HG03571 (cell line): ENCODE measurements around the gene GBE1.
"Not testable (repeated sequence)": the region's sequence is repeated elsewhere in the genome, so short reads cannot be mapped to it uniquely, and the experiment has no call there.

Experiments used
- ATAC-seq: cut with Tn5 transposase; IDR thresholded peaks from one replicate; pipeline ENCODE4 v1.9.1; 2021; ENCODE audit not compliant: unreplicated experiment

The GBE1 gene

DNA sequence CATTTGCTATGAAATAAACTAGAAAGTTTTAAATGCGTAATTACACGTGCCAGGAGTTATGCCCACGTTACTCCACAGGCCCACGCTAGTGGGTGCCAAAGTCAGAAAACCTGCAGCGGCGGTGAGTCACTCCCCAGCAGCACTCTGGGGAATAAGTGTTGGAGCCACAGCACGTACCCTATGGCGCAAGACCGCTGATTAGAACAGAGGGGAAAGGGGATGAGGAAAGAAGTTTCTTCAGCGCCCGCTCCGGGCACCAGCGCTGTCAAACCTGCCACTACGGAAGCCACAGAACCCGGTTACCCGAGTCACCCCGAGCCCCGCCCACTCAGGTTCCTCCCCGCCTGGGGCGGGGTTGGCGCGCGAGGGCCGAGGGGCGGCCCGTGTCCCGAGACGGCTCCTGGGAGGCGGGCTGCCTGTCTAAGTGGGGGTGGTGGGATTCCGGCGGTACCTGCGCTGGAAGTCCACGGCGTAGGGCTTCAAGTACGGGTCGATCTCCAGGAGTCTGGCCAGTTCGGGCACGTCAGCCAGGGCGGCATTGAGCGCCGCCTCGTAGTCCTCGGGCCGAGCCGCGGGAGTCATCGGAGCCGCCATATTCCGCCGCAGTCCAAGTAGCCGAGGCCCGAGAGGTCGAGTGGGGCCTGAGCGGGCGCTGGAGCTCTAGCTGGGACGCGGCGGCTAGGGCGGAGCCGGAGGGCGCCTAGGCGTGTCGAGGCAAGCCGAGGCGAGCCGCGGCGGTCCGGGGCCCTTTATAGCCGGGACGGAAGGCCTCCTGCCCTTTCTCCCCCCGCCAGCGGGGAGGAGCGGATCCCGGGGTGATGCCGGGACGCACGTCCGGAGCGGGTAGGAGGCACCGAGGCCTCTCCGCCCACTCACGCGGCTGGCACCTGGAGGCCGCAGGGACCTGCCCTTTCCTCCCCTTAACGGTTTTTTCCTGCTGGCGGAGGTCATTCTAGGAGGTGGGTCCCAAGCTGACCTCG, at the start of gene GBE1:
GBE1 (minus strand) TSS at position 722 of the 980 bp plus-strand sequence; CDS start at position 594, 128 bp downstream.
- peak; percentile 91 for ATAC-seq

DNA sequence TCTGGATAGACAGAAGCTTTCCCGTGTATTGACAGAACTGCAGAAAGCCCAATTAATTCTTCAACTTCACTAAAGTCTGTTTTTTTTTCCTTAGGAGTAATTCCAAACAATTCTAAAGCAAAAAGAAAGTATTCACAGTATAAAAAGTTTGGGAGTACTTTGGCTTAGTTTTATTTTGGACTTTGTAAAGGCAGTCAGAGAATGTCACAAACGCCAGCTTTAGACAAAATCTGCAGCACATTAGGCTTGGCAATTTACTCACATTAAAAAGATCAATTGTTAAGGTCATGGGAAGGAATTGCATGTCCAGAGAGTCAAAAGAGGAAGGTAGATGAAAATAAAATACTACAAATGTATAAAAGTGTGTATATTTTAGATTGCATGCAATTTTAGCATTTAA, 47.5 kb upstream of the GBE1 start:
- ATAC-seq = no peak

DNA sequence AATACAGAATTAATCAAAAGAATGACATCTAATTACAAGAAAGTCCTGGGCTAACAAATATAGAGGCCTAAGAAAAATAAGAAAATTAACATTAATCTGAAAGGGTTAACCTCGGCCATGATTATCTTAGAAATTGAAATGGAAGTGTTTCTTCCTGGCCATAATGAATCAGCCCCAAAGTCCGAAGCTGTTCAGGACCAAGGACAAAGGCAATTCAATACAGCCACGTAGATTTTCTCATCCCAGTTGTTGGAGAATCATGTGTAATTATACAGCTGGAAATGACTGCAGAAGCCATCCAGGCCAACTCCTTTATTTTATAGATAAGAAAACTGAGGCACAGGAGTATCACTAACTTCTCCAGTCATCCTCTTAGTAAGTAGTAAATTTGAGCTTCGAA, 38.0 kb upstream of the GBE1 start:
- ATAC-seq = no peak

DNA sequence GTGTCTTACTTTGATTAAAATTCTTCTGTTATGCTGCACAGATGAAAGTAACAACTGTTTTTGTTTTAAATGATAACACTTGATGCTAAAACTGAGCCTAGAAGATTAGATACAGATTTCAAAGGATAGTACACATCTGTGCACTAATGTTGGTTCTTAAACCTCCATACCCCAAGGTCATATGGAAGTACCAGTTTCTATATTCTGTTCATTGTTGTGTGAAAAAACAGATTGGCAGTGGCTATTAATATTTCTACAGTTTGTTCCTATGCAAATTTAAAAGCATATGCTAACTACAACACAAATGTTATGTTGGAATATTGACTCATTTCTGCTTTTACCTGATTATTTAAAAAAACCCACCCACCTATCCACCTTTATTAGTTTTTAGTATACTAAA, 32.0 kb upstream of the GBE1 start:
- no peak for ATAC-seq

DNA sequence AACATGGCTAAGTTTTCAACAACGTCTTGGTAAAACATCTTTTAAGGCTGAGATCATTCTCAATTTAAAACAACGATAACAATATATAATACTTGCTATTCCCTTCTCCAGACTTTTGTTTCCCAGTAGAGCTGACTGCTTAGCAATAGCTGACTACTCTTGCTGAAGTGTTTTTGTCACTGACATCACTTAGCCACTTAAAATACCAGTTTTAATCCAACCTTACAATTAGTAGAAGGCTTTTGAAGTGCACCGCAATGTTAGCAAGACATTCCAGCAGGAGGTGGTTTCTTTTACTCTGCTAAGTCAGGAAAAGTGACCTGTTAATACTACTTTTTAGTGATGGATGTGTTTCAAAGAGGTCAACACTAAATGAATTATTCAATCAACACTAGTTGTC, 28.7 kb upstream of the GBE1 start:
- ATAC-seq = no peak

DNA sequence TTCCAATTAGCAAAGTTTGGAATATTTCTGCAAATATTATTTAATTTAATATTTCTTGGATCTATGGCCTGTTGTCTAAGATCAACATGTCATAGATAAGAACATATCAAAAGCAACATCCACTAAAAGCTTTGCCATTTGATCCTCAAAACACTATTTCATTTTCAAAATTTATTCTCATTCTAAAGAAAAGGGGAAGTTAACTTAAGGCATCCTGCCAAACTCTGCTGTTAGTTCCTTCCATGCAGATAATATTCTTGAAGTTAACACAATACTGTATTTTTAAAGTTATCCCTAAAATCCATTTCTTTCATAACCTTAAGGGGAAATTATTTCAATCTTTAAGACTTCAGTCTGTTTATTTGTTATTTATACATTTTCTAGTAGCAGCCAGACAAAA, 28.2 kb upstream of the GBE1 start:
- no peak for ATAC-seq

DNA sequence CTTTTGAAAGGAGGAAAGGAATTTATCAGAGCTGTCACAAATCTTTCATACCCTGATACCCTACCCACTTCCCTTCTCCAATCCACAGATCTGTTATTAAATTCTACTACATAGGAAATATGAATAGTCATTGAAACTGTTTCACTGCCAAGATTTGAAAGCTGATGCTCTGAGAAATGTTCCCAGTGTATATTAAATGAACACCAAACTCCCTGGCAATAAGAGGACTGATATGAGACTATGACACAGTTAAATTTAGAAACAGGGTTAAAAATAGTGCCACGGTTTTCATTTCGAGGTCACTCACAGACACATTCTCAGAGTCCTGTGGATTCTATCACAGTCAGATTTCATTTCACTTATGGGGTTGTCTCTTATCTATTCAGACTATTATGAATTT, 27.2 kb upstream of the GBE1 start:
- peak; percentile 79 for ATAC-seq

DNA sequence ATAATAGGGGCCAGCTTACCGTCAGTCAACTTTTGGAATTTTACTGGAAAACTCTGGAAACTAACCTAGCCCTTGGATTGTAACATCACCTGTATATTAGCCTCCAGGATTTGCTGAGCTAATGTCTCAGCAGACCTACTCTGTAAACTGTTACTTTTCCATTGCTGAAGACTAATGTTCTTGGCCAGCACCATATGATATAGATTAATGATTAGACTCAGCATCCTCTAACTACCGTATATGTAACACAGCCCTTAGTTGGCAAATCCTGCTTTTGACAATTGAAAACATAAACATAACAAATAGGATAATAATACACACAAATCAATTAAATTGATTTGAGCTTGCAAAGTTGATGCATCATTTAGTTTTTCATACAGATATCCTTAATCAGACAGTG, 26.6 kb upstream of the GBE1 start:
- ATAC-seq = peak; percentile 27

DNA sequence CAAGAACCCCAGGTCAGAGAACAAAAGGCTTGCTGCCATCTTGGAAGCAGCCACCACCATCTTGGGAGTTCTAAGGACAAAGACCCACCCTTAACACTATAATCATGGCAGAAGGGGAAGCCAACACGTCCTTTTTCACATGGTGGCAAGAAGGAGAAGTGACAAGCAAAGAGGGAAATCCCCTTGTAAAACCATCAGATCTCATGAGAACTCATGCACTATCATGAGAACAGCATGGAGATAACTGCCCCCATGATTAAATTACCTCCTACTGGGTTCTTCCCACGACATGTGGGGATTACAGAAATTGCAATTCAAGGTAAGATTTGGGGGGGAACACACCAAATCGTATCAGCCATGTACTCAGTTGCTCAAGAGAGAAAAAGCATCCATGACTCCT, 21.1 kb upstream of the GBE1 start:
- no peak for ATAC-seq

DNA sequence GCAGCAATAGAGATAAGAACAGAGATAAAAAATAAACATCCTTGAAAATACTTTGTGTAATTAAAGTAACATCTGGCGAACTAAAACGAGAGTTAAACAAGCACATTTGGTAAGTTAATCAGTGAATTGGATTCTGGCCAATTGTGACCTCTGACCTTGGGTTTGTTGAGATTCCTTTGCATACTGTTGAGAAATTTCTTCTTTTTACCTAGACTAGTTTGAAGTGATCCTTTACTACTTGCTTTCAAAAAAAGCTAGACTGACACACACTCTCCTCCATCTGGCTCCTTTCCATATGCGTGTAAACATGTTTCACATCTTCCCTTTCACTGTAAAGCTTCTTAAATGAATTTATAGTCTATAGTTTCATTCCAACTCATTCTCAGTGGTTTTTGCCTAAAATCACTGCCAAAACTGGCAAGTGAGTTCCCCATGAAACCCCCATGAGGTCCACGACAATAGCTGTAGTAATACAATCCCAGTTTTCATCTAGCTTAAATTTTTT, 17.3 kb upstream of the GBE1 start:
- ATAC-seq = no peak

DNA sequence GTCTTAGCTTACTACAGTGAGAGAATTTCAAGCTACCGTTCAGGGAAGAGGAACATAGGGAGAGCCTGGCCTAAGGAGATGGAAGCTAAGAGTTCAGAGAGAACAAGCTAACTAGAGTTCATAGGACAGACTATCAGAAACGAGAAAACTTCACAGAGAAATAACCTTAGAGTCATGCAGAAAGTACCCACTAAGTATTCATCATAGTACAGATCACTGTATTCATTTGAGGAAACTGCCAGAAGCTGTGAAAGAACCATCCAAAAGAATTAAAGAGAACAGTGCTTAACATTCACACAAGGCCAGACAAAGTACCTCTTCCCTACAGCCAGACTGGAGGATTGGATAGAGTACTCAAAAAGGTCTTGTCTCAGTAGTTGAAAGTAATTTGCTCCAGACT, 15.2 kb upstream of the GBE1 start:
- ATAC-seq = no peak

DNA sequence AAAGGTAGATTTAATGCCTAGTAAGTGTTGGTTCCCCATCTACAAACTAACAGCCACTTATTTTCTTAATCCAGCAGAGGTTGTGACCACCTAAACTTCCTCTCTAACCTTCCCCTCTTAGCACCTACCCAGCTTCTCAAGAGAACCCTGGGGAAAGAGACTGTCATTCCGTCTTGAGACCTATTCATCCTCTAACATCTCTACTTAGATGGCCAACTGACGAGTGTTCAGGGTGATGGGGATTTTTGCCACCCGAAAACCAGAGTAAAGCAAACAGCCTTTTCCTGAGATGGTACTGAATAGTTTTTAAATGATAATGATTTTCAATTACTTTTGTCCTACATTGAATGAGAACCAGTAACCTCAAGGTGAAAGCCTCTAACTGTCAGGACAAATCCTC, 9.3 kb upstream of the GBE1 start:
- ATAC-seq = no peak

DNA sequence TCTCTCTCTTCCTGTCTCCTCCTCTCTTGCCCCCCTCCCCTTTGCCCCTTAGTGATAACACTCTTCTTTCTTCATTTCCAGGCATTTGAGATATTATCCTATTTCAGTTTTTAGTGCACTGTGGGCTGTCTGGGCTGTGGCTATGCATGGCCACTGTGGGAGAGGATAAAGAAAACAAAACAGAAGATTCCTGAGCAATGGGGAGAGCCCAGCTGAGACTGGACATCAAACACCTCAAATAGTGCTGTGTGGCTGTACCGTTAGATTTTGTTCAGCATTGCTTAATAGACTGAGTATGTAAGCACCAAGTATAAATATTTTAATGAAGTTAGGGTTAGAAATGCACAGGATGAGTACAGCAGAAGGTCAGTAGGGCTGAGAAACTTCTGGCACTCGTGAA, 7.9 kb upstream of the GBE1 start:
- ATAC-seq = no peak

DNA sequence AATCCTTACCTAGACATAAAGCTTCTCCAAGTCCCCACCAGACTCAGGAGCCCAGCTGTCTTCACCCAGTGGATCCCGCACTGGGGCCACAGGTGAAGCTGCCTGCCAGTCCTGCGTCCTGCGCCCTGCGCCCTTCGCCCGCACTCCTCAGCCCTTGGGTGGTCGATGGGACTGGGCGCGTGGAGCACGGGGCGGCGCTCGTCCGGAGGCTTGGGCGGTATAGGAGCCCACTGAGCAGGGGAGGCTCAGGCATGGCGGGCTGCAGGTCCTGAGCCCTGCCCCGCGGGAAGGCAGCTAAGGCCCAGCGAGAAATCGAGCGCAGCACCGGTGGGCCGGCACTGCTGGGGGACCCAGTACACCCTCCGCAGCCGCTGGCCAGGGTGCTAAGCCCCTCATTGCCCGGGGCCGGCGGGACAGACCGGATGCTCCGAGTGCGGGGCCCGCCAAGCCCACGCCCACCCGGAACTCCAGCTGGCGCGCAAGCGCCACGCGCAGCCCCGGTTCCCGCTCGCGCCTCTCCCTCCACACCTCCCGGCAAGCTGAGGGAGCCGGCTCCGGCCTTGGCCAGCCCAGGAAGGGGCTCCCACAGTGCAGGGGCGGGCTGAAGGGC, 5.9 kb upstream of the GBE1 start:
- ATAC-seq = not testable (repeated sequence)

DNA sequence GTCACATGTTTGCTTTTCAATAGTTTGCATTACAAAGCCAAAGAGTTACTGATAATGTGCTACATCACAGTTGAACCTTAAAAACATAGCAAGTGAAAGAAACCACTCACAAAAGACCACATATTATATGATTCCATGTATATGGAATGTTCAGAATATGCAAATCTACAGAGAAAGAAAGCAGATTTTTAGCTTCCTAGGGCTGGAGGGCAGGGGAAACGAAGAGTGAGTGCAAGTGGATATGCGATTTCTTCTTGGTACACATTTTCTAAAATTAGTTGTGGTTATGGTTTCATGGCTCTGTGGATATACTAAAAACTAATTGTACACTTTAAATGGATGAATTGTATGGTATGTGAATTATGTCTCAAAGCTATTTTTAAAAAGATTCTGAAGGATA, 4.0 kb upstream of the GBE1 start:
- no peak for ATAC-seq

DNA sequence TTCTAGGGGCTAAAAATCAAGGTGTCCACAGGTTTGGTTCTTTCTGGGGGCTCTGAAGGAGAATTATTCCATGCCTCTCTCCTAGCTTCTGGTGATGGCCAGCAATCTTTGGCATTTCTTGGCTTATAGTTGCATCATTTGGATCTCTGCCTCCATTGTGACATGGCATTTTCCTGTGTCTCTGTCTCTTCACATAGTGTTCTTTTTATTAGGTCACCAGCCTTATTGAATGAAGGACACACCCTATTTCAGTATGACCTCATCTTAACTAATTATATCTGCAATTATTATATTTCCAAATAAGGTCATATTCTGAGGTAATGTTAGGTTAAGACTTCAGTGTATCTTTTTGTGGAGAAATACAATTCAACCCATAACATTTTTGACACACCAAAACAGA, 3.2 kb upstream of the GBE1 start:
- no peak for ATAC-seq

DNA sequence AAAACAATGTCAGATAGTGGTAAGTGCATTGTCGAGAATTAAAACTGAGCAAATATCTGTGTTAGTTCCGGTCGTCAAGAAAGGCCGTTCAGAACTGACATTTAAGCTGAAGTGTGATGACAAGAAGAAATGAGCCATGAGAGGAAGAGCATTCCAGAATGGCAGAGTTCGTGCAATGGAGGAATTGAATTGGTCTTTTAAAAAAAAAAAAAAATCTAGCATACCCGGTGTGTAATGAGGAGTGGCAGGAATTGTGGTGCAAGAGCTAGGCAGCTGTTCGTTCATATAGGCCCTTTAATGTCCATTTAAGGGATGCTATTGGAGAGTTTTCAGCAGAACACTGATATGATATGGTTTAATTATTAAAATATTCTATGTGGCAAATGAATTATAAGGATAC, 2.6 kb upstream of the GBE1 start:
- ATAC-seq = no peak

DNA sequence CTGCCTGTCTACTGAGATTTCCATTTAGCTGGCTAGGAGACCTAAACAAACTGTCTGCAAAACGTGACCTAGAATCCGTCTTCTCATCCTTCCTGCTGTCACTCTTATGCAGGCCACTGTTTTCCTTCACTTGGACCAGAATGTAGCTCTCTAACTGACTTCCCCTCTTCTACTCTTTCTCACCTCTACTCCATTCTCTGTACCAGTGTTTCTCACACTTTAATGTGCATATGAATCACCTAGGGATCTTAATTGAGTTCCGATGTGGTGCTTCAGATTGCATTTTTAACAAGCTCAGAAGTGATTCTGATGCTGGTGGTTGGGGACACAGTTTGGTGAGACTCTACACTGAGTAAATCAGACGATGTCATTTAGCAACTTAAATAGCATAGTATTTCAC, 1.6 kb upstream of the GBE1 start:
- ATAC-seq = no peak

DNA sequence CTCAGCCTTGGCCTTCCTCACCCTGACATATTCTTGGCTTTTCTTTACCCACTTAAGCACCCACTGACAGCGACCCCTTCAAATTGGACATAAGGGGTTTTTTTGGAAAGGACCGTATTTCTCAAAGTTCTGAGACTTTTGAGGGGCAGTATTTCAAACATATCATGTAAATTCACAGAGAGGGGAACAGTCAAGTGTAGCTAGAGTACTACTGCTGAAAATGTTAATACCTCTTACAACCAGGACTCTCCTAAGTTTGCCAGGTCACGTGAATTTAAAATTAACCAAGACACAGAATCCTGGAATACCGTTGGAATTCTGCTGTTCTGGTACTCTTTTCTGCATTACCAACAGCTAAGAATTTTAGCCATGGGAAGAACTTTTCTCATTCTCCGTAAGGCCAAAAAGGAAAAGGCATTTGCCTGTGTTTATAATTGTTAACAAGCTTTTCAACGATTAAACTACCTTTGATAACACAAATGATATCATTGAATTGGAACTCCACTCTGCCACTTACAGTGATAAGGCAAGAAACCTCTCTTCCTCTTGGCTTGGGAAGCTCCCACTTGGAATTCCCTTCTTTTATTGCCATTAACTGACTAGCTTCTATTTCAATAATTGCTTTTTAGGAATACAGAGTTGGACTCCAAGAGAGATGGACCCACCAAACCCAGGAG, 597 bp upstream of the GBE1 start:
- ATAC-seq = no peak

DNA sequence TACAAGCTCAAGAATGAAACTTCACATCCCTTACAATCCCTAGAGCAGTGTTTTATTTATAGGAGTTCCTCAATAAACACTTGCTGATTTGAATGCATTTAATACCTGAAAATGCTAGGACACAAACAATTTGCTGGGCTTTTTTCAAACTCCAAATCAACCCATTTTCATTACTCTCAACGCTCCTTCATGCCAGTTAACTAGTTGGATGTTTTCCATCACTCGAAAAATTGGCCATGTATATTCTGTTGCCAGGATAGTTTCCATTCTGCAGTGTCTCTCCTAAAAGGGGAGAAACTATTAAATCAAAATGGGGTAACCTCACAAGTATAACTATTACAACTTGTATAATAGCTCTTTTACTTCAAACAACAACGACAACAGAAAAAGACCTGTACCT, 1.2 kb downstream of the GBE1 start:
- ATAC-seq = no peak

DNA sequence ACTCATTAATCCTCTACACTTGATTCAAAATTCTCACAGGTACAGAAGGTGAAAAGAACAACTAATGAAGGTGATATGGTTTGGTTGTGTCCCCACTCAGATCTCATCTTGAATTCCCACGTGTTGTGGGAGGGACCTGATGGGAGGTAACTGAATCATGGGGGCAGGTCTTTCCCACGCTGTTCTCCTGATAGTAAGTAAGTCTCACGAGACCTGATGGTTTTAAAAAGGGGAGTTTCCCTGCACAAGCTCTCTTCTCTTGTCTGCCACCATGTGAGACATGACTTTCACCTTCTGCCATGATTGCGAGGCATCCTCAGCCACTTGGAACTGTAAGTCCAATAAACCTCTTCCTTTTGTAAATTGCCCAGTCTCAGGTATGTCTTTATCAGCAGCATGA, 2.7 kb downstream of the GBE1 start:
- not testable (repeated sequence) for ATAC-seq

DNA sequence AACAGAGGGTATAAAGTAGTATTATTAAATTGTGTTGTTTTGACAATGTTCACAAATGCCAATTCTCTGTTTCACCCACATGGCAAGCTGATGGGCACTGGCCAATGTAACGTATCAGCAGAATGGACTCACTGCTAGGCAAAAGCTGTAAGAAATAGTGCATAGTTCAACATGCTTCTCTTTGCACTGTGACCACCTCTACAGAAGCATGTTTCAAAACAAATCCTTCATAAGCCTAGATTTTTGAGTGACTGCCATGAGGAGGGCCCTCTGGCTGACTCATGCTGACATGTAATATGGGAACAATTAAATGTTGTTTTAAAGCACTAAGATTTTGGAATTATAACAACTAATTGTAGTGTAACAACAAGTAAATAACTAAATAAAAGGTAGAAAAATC, 3.2 kb downstream of the GBE1 start:
- no peak for ATAC-seq
